Activated T-cell treated with anti-CD3 and anti-CD28 coated beads, Interleukin-2, amount 50 U/mL, for 24 hours (primary cell): ENCODE data around the gene TPX2.

Experiments
- DNase-seq: peaks from one replicate; pipeline ENCODE4 v3.0.0-alpha.2; 2020
- H3K27ac Mint-ChIP-seq: 2 replicates; pipeline ENCODE4 v1.8.0; 2020; ENCODE audit warnings: mild to moderate bottlenecking, mixed read lengths
- H3K27me3 Mint-ChIP-seq: 2 replicates; pipeline ENCODE4 v1.8.0; 2020; ENCODE audit warnings: mixed read lengths
- H3K36me3 Mint-ChIP-seq: 2 replicates; pipeline ENCODE4 v1.8.0; 2020; ENCODE audit warnings: low read depth, mixed read lengths
- H3K4me1 Mint-ChIP-seq: 2 replicates; pipeline ENCODE4 v1.8.0; 2020; ENCODE audit warnings: low read depth, mixed read lengths
- H3K4me3 Mint-ChIP-seq: 2 replicates; pipeline ENCODE4 v1.8.0; 2020; ENCODE audit warnings: mild to moderate bottlenecking, moderate library complexity, mixed read lengths
- H3K9me3 Mint-ChIP-seq: 2 replicates; pipeline ENCODE4 v1.8.0; 2020; ENCODE audit warnings: mixed read lengths

Gene TPX2

GRCh38 chr20:31831771-31832306 lies 92.7 kb downstream of the TPX2 start:
- Mint-ChIP-seq H3K36me3 (no peaks in the 10 kb centered on the region), H3K27me3 (no peaks in the 10 kb centered on the region), H3K4me1 (peaks cover 7% of the 10 kb centered on the region), H3K4me3 (no peak overlapping the region), H3K9me3 (no peaks in the 10 kb centered on the region), H3K27ac (peak overlapping the region; percentile 18)
- DNase-seq, result no peak

GRCh38 chr20:31833130-31833930 lies 94.2 kb downstream of the TPX2 start:
- Mint-ChIP-seq H3K4me1 (peaks cover 7% of the 10 kb centered on the region), H3K27me3 (no peaks in the 10 kb centered on the region), H3K27ac (no peak overlapping the region), H3K4me3 (no peak overlapping the region), H3K9me3 (no peaks in the 10 kb centered on the region), H3K36me3 (no peaks in the 10 kb centered on the region)
- peak; percentile 77 for DNase-seq

GRCh38 chr20:31833931-31834521 lies 94.9 kb downstream of the TPX2 start:
- H3K27me3 Mint-ChIP-seq, result no peaks in the 10 kb centered on the region
- H3K9me3 Mint-ChIP-seq, result no peaks in the 10 kb centered on the region
- DNase-seq, result no peak
- peaks cover 7% of the 10 kb centered on the region for H3K4me1 Mint-ChIP-seq
- no peak overlapping the region for H3K27ac Mint-ChIP-seq
- H3K36me3 Mint-ChIP-seq, result no peaks in the 10 kb centered on the region
- H3K4me3 Mint-ChIP-seq, result no peak overlapping the region

- H3K4me1 Mint-ChIP-seq, result peaks cover 7% of the 10 kb centered on the region
- no peaks in the 10 kb centered on the region for H3K9me3 Mint-ChIP-seq
- no peak for DNase-seq
- no peak overlapping the region for H3K27ac Mint-ChIP-seq
- no peak overlapping the region for H3K4me3 Mint-ChIP-seq
- H3K36me3 Mint-ChIP-seq, result no peaks in the 10 kb centered on the region
- H3K27me3 Mint-ChIP-seq, result no peaks in the 10 kb centered on the region
Observed at GRCh38 chr20:31835554-31835953, 96.5 kb downstream of the TPX2 start.

GRCh38 chr20:31835977-31836852 lies 97.1 kb downstream of the TPX2 start:
- Mint-ChIP-seq H3K4me1 (peaks cover 7% of the 10 kb centered on the region), H3K36me3 (no peaks in the 10 kb centered on the region), H3K4me3 (no peak overlapping the region), H3K9me3 (no peaks in the 10 kb centered on the region), H3K27ac (peak overlapping the region; percentile 52), H3K27me3 (no peaks in the 10 kb centered on the region)
- DNase-seq, result no peak

GRCh38 chr20:31836853-31837608 lies 97.9 kb downstream of the TPX2 start:
- Mint-ChIP-seq H3K36me3 (no peaks in the 10 kb centered on the region), H3K4me3 (no peak overlapping the region), H3K27me3 (no peaks in the 10 kb centered on the region), H3K4me1 (peaks cover 7% of the 10 kb centered on the region), H3K9me3 (no peaks in the 10 kb centered on the region), H3K27ac (no peak overlapping the region)
- no peak for DNase-seq

GRCh38 chr20:31837896-31838397 lies 98.9 kb downstream of the TPX2 start:
- Mint-ChIP-seq H3K9me3 (no peaks in the 10 kb centered on the region), H3K4me3 (no peak overlapping the region), H3K27ac (no peak overlapping the region), H3K36me3 (no peaks in the 10 kb centered on the region), H3K27me3 (no peaks in the 10 kb centered on the region), H3K4me1 (peaks cover 7% of the 10 kb centered on the region)
- no peak for DNase-seq

- Mint-ChIP-seq H3K36me3 (no peaks in the 10 kb centered on the region), H3K27ac (no peak overlapping the region), H3K9me3 (no peaks in the 10 kb centered on the region), H3K4me1 (peaks cover 7% of the 10 kb centered on the region), H3K27me3 (no peaks in the 10 kb centered on the region), H3K4me3 (no peak overlapping the region)
- DNase-seq, result no peak
Observed at GRCh38 chr20:31838646-31839292, 99.7 kb downstream of the TPX2 start.

GRCh38 chr20:31839782-31840487 lies 100.8 kb downstream of the TPX2 start:
- DNase-seq, result no peak
- Mint-ChIP-seq H3K4me1 (peaks cover 7% of the 10 kb centered on the region), H3K27ac (no peak overlapping the region), H3K27me3 (no peaks in the 10 kb centered on the region), H3K4me3 (no peak overlapping the region), H3K9me3 (no peaks in the 10 kb centered on the region), H3K36me3 (no peaks in the 10 kb centered on the region)

- Mint-ChIP-seq H3K36me3 (no peaks in the 10 kb centered on the region), H3K9me3 (no peaks in the 10 kb centered on the region), H3K27ac (no peak overlapping the region), H3K27me3 (no peaks in the 10 kb centered on the region), H3K4me3 (no peak overlapping the region), H3K4me1 (peaks cover 3% of the 10 kb centered on the region)
- no peak for DNase-seq
Observed at GRCh38 chr20:31840906-31841816, 102.1 kb downstream of the TPX2 start.

- Mint-ChIP-seq H3K27ac (no peak overlapping the region), H3K36me3 (no peaks in the 10 kb centered on the region)
Observed at GRCh38 chr20:31841928-31842327, 102.8 kb downstream of the TPX2 start.

GRCh38 chr20:31842471-31843157 lies 103.5 kb downstream of the TPX2 start:
- DNase-seq, result no peak
- Mint-ChIP-seq H3K9me3 (no peaks in the 10 kb centered on the region), H3K4me1 (no peaks in the 10 kb centered on the region), H3K27ac (no peak overlapping the region), H3K27me3 (peaks cover 2% of the 10 kb centered on the region), H3K36me3 (no peaks in the 10 kb centered on the region), H3K4me3 (no peak overlapping the region)

More at GRCh38 chr20:31841928-31842327, 102.8 kb downstream of the TPX2 start:
- H3K4me3 Mint-ChIP-seq, result no peak overlapping the region
- H3K4me1 Mint-ChIP-seq, result no peaks in the 10 kb centered on the region
- no peaks in the 10 kb centered on the region for H3K9me3 Mint-ChIP-seq
- no peak for DNase-seq
- peaks cover 2% of the 10 kb centered on the region for H3K27me3 Mint-ChIP-seq
